Hepatic stellate cell (primary cell): ENCODE data around the gene SPINT3.

Source experiments
- DNase-seq: peaks from one replicate; pipeline ENCODE4 v3.0.0; 2011; ENCODE audit warnings: low spot score

The SPINT3 gene, protein sequence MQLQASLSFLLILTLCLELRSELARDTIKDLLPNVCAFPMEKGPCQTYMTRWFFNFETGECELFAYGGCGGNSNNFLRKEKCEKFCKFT

GRCh38 chr20:45515147-45515913 lies at the start of gene SPINT3:
Gene SPINT3 (minus strand): TSS chr20:45515622. CDS start chr20:45515608, 14 bp downstream.
- DNase-seq = no peak

DNA sequence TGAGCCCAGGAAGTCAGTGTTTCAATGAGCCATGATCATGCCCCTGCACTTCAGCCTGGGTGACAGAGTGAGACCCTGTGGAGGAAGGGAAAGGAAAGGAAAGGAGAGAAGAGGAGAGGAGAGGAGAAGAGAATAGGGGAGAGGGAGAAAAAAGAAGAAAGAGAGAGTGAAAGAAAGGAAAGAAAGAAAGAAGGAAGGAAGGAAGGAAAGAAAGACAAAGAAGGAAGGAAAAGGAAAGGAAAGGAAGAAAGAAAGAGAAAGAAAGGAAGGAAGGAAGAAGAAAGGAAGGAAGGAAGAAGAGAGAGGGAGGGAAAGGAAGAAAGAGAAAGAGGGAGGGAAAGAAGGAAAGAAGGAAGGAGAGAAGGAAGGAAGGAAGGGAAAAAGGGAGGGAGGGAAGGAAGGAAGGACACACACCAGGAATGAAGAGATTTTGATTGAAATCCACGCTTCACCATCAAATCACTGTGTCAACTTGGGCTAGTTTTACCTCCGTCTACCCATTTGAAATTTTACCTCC lies 49.4 kb upstream of the SPINT3 start:
- no peak for DNase-seq

DNA sequence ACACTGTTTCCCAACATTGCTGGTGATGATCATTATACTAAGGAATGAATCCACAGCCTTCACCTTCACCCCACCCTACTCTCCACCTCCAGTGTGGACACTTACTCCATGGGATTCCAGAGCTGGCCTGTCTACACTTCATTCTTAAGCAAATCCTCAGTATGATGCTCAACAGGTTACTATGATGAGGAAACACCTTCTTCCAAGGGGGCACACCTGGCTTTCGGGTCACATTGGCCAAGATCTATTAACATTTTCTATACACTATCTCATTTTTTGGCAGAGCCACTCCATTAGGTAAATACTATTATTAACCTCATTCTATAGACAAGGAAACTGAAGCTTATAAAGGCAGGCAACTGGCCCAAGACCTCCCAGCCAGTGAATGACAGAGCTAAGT lies 39.8 kb upstream of the SPINT3 start:
- DNase-seq = no peak

DNA sequence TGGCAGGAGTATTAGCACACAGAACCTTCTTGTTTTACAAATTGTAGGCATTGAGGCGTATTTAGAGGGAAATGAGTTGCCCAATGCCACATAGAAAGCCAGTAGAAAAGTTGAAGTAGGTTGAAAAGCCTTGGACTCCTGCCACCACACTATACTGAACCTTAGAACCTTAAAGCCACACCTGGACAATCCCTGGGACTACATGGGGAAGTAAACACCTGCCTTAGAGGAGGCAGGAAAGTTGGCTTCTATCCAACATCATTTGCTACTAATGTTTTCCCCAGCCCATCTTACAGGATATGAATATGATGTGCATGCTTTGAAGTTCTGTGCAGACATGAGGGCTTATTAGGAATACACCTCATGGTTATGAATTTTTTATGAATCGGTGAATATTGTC lies 37.0 kb upstream of the SPINT3 start:
- DNase-seq = no peak

- no peak for DNase-seq
Measured at GRCh38 chr20:45550765-45551164, 35.3 kb upstream of the SPINT3 start.

DNA sequence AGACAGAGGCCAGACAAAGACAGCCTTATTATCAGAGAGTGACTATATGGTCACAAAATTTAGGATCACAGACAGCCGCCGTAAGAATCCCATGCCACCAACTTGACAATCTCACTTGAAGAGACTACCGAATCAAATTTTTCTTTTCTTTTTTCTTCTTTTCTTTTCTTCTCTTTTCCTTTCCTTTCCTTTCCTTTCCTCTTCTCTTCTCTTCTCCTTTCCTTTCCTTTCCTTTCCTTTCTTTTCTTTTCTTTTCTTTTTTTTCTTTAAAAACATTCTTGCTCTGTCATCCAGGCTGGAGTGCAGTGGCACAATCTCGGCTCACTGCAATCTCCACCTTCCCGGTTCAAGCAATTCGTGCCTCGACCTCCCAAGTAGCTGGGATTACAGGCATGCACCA lies 33.0 kb upstream of the SPINT3 start:
- DNase-seq = no peak

- DNase-seq = no peak
Measured at GRCh38 chr20:45547206-45547770, 31.9 kb upstream of the SPINT3 start, which contains the start of gene EPPIN. Gene EPPIN (minus strand): TSS chr20:45547401. CDS start chr20:45547357, 44 bp downstream.

- peak; percentile 12 for DNase-seq
Measured at GRCh38 chr20:45545754-45546453, 30.5 kb upstream of the SPINT3 start.

- no peak for DNase-seq
Measured at GRCh38 chr20:45545351-45545750, 29.9 kb upstream of the SPINT3 start.

DNA sequence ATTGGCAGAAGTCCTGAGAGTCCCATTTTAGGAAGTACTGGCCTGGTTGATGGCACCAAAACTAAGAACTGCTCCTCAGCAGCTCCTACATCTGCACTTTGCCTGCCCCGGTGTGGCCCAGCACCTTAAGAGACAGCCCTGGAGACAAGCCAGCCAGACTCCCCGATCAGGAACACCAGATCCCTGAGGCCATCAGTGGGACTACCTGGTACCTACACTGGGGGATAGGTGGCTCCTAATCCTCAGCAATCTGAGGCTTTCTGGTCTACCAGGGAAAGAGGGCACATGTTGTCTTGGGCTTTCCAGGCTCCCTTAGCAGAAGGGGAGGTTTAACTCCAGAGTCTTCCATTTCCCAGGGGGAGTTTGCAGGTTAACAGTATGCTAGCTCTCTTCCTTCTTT lies 24.0 kb upstream of the SPINT3 start, which contains the start of gene WFDC6:
WFDC6 (minus strand) TSS at position 101 of the 400 bp plus-strand sequence; CDS start at position 26, 75 bp downstream.
- no peak for DNase-seq

GRCh38 chr20:45538209-45538799 lies 22.9 kb upstream of the SPINT3 start:
- DNase-seq = no peak

GRCh38 chr20:45527294-45527693 lies 11.9 kb upstream of the SPINT3 start:
- DNase-seq = no peak

DNA sequence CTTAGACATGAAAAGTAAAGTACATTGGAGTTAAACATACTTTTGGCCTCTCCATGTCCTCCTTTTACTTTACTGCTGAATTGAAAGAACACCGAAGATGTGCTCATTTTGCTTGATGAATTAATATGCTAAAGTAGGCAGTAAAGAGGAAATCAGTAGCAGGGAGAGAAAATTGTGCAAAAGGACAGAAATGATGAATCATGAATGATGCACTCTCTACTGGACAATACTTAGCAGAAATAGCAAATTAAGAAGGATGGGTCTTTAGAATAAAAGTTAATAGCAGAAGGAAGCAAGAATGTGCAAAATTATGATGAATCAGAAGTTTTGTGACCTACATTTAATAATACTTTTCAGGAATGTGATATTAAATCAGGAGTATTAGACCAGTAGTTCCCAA lies 8.4 kb upstream of the SPINT3 start:
- no peak for DNase-seq

DNA sequence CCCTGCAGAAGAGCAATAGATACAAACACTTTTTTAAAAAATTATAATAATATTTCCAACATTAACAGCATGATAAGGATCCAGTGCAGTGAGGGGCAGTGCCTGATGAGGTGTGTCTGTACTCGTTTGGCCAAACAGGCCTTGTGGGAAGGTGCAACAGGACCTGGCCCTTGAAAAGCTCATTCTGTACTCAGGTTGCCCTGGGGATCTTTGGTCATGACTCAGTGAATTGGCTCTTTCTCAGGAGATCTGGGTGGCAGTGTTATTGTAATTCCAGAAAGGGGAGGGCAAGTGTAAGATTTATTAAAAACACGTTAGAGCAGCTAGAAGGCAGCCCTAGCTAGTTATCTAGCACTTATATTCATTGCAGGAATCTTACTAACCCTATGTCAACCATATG lies 2.9 kb upstream of the SPINT3 start:
- DNase-seq = no peak

- DNase-seq = no peak
Measured at GRCh38 chr20:45510242-45510862, 5.1 kb downstream of the SPINT3 start.

DNA sequence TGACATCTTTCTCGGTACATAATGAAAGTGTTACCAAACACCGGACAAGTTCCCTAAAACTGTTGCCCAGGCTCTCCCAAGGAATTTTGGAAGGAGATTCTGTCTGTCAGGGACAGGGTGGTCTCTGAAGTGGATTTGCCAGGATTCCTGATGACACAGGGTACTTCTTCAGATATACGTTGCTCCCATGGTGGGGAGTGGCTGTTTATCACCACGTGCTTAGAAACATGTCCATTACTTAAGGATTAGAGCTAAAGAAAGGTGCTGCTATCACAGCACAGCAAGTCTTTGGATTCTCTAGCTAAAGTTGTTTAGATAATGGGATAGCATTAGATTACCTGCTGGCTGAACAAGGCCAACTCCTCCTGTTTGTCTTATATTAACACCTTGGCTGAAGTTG lies 6.3 kb downstream of the SPINT3 start:
- no peak for DNase-seq

DNA sequence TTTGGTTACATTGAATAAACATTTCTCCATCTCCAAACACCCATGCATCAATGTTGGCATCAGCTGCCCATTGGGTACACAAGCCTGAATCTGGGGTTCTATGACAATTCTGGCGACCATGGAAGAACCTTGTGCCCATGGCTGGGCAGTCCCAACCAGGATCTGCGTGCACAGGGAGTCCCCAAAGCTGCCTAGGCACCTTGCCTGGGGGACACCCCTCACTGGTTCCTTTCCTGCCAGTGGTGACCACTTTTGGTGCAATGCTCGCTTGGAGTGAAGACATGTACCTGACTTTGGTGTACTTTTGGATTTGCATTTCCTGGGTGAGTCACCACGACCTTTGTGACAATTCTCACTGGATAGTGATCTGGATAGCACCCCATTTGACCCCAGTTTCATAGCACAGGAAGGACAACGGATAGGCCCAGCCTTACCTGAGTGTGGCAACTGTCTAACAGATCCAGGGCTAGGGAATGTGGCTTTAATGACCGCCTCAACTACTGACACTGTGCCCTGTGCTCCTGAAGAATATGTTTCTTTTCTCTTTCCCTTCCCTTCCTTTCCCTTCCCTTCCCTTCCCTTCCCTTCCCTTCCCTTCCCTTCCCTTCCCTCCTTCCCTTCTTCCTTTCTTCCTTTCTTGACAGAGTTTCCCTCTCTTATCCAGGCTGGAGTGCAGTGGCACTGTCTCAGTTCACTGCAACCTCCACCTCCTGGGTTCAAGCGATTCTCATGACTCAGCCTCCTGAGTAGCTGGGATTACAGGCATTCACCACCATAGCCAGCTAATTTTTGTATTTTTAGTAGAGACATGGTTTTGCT lies 7.1 kb downstream of the SPINT3 start:
- DNase-seq = no peak

- DNase-seq = no peak
Measured at GRCh38 chr20:45507011-45507820, 8.2 kb downstream of the SPINT3 start.

DNA sequence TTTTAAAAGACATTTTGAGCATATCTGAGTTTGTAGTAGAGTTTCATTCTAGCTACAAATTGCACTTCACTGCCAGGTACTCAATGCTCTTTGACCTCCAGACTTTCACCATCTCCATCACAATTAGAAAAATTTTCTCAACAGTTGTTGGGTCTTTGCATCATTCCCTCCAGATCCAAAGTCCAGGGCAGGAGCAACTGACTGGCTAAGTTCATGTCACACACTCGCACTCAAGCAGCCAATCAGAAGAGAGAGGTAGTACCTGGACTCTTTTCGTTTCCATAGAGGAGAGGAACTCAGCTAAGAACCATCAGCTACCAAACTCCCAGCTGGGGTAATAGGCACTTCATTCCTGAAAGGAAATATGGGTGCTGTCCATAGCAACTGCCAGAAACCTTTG lies 9.0 kb downstream of the SPINT3 start:
- DNase-seq = no peak

- DNase-seq = no peak
Measured at GRCh38 chr20:45503403-45503802, 12.0 kb downstream of the SPINT3 start.
